Bronchial epithelial cell (primary cell): ENCODE data around the gene GZMM. TPM values are rescaled to one million over a fixed set of nuclear protein-coding genes. Genes with fewer than 3 reads are reported as not detected.

ENCODE experiments used
- DNase-seq: peaks from one replicate; pipeline ENCODE4 v3.0.0-alpha.2; 2010; ENCODE audit warnings: low read depth
- FAIRE-seq: peaks from 2 replicates; lab custom pipeline; 2011; peaks lifted over from hg19 to GRCh38; lab: Jason Lieb, UNC
- H3K27me3 ChIP-seq: 2 replicates; pipeline ENCODE4 v1.5.1; 2011; ENCODE audit warnings: low read length; ENCODE audit not compliant: control insufficient read depth, insufficient read depth
- H3K36me3 ChIP-seq: 2 replicates; pipeline ENCODE4 v1.5.1; 2011; ENCODE audit warnings: low read length; ENCODE audit not compliant: control insufficient read depth, insufficient read depth
- H3K4me3 ChIP-seq: 2 replicates; pipeline ENCODE4 v1.5.1; 2011; ENCODE audit warnings: mild to moderate bottlenecking, low read depth, low read length, control low read depth
- total RNA-seq: library from RNA; depleted of rRNA; stranded (reverse); fragments of >200 nt; gene quantifications from 2 replicates; pipeline ENCODE4 v1.2.1, GENCODE V29; 2014
- TF ChIP-seq, protein P1 (sequence below): IDR thresholded peaks from 2 replicates; pipeline ENCODE4 v1.5.1; 2011; ENCODE audit warnings: mild to moderate bottlenecking, moderate library complexity, low read length, control low read depth, inconsistent platforms; ENCODE audit not compliant: insufficient read depth, severe bottlenecking

Gene GZMM
- total RNA-seq, 1 donor from 2014 or later: not detected

DNA sequence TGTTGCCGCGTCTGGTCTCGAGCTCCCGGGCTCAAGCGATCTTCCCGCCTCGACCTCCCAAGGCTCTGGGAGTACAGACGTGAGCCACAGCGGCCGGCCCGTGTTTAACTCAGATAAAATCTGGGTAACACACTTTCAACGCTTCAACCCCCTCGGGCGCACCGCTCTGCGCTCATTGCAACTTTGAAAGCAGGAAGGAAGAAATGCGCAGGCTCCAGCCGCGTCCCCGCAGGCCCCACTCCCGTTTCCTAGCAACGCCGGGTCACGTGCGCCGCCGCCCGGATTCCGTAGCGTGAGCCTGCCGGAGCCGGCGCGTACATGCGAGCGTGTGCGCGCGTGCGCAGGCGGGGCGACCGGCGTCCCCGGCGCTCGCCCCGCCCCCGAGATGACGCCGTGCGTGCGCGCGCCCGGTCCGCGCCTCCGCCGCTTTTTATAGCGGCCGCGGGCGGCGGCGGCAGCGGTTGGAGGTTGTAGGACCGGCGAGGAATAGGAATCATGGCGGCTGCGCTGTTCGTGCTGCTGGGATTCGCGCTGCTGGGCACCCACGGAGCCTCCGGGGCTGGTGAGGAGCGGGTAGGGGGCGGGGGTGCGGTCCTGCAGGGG lies 28.4 kb downstream of the GZMM start, which contains the start of gene BSG:
TSS of gene BSG (plus strand) at position 457 of the 603 bp plus-strand sequence. CDS start at position 496, 39 bp downstream.
- TF ChIP-seq, protein P1, sequence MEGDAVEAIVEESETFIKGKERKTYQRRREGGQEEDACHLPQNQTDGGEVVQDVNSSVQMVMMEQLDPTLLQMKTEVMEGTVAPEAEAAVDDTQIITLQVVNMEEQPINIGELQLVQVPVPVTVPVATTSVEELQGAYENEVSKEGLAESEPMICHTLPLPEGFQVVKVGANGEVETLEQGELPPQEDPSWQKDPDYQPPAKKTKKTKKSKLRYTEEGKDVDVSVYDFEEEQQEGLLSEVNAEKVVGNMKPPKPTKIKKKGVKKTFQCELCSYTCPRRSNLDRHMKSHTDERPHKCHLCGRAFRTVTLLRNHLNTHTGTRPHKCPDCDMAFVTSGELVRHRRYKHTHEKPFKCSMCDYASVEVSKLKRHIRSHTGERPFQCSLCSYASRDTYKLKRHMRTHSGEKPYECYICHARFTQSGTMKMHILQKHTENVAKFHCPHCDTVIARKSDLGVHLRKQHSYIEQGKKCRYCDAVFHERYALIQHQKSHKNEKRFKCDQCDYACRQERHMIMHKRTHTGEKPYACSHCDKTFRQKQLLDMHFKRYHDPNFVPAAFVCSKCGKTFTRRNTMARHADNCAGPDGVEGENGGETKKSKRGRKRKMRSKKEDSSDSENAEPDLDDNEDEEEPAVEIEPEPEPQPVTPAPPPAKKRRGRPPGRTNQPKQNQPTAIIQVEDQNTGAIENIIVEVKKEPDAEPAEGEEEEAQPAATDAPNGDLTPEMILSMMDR: no peak
- DNase-seq (peak; percentile 90), FAIRE-seq (no peak)

DNA sequence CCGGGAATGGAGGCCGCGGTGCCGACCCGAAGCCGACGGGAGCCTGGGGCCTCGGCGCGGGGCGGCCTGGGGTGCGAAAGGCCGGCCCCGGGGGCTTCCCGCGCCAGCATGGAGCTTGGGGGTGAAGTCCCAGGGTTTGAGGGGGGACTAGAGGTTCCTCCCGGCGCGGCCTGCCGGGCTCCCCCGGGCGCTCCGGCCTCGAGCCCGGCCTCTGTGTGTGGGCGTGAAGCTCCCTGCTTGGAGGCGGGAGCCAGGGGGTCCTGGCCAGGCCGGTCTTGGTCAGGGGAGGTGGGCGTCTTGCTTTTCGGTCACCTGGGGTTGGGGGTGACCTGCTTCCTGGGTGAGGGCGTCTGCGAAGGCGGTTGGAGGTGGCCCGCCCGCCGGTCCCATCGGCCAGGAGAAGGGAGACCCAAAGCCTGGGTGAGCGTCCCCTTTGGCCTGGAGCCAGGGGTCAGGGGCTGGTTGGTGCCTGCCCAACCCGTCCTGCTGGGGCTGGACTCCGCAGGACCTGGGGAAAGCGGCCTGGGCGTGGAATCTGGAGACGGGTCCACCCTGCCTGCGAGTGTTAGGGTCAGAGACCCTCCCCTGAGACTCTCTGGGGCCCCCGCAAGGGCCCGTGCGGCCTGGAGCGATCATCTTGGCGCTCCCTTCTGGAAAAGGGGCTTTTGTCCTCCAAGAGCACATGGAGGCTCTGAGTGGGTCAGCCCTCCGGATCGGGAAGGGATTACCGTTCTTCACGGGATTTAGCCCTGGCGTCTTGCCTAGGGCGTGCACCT lies 29.1 kb downstream of the GZMM start:
- TF ChIP-seq, protein P1: no peak
- DNase-seq: peak; percentile 35
- peak overlapping the region; percentile 90 for H3K4me3 ChIP-seq
- H3K27me3 ChIP-seq: no peaks in the 10 kb centered on the region
- no peak for FAIRE-seq
- H3K36me3 ChIP-seq: peaks cover 9% of the 10 kb centered on the region

More for the DNA sequence above, 28.4 kb downstream of the GZMM start, which contains the start of gene BSG:
- H3K27me3 ChIP-seq: no peaks in the 10 kb centered on the region
- H3K4me3 ChIP-seq: peak within 1 kb of the TSS; percentile 90
- H3K36me3 ChIP-seq: peaks cover 5% of the 10 kb centered on the region

DNA sequence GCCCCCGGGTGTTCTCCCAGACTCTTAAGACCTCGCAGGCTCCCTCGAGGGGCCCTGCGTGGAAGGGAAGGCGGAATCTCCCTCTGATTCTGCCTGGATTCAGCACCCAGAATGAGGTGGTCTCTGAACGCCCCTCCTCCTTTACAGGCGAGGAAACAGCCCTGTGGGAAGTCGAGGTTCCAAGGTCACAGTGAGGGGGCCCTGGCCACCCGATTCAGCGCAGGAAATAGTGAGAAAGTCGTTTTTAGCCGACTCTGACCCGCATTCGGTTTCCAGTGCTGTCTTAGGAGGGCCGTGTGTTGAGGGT lies 29.6 kb downstream of the GZMM start:
- H3K36me3 ChIP-seq: peaks cover 11% of the 10 kb centered on the region
- H3K4me3 ChIP-seq: peak overlapping the region; percentile 90
- no peaks in the 10 kb centered on the region for H3K27me3 ChIP-seq
- no peak for FAIRE-seq
- TF ChIP-seq, protein P1: no peak
- DNase-seq: no peak

DNA sequence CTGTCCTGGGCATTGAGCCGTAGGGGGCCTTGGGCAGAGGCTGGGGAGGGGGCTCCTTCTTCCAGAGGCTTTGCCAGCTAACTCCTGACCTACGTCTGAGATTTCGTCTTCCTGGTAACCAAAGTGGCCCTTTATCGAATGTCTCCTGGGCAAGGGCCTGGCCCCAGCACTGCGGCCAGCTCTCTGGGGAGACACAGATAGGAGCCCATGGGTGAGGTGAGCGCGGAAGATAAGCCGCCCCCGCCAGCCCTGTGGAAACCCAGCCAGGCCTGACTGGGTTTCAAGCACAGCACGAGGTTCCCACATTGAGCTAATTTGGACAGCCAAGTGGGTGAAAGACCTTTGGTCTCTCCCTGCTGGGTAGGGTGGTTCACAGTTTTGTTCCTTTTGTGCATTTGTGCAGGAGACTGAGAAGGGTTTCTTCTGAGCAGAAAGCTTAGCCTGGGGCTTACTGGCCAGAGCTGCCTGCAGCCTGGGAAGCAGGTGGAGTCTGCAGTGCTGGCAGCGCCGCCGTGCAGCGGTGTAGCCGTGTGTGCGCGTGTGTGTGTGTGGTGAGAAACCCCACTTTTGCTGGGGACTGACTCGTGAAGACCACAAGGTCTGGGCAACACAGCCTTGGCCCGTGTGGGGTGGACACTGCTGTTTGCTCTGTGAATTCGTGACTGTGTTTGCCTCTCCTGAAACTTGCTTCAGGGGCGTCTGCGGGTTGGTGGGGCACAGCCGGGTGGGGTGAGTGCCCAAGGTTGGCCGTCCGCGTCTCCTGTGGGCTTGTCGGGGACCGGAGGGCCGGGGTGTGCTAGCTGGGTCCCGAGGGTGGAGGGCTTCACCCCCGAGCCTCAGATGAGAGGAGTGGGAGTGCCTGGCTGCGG lies 31.0 kb downstream of the GZMM start:
- H3K36me3 ChIP-seq: peaks cover 15% of the 10 kb centered on the region
- no peak for FAIRE-seq
- peak overlapping the region; percentile 26 for H3K4me3 ChIP-seq
- no peaks in the 10 kb centered on the region for H3K27me3 ChIP-seq
- no peak for DNase-seq
- TF ChIP-seq, protein P1: no peak

DNA sequence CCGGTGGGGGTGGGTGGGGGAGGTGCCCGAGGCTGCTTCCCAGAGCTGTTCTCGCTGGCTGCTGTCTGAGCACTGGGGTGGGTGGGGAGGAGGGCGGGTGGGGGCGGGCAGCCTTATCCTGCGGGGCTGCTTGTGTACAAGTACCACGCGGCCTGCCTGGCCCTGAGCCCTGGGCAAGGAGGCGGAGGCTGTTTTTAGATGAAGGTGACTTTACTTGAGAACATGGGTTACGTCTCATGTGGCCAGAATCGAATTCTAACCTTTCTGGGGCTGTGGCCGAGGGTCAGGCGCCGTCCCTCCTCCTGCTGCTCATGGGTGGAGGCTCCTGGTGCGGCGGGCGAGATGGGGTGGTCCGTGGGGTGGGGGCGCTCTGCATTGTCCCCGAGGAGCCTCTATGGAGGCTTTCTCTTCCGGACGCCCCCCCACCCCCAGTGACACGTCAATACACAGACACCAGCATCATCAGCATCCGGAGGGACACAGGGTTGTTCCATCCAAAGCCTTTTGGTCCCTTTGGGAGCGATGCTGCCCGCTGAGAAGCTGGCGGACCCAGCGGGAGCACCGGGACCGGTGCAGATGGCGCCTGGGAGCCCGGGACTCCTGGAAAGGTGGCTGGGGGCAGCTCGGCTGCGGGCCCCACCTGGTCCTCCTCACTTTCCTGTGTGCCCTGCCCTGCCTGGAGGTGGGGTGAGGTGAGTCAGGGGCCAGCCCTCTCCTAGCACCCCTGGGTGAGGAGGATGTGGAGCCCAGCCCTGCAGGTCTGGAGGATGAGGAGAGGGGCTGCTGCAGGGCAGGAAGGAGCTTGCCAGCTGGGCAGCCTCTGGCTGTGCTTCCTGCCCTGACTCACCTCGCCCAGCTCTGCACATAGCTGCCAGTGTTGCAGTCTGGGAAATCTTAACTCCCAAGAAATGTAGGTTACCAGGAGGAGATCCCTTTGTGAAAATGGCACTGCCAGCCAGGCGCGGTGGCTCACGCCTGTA lies 32.0 kb downstream of the GZMM start:
- Histone ChIP-seq H3K4me3 (peak overlapping the region; percentile 26), H3K27me3 (no peaks in the 10 kb centered on the region), H3K36me3 (peaks cover 17% of the 10 kb centered on the region)
- no peak for FAIRE-seq
- TF ChIP-seq, protein P1: no peak
- peak; percentile 80 for DNase-seq
